B cell (primary cell): ENCODE results near the gene TARP.

ENCODE experiments used
- EZH2 ChIP-seq: IDR thresholded peaks from 2 replicates; pipeline ENCODE4 v1.6.1; 2012; ENCODE audit warnings: borderline replicate concordance, low read depth, mild to moderate bottlenecking, moderate library complexity, low read length; ENCODE audit not compliant: insufficient read depth, poor library complexity, severe bottlenecking
- TF ChIP-seq, protein P1 (sequence below): fragments of 200-600 bp; IDR thresholded peaks from one replicate; pipeline ENCODE4 v1.8.0; 2022; ENCODE audit warnings: antibody characterized with exemption, mild to moderate bottlenecking

DNA sequence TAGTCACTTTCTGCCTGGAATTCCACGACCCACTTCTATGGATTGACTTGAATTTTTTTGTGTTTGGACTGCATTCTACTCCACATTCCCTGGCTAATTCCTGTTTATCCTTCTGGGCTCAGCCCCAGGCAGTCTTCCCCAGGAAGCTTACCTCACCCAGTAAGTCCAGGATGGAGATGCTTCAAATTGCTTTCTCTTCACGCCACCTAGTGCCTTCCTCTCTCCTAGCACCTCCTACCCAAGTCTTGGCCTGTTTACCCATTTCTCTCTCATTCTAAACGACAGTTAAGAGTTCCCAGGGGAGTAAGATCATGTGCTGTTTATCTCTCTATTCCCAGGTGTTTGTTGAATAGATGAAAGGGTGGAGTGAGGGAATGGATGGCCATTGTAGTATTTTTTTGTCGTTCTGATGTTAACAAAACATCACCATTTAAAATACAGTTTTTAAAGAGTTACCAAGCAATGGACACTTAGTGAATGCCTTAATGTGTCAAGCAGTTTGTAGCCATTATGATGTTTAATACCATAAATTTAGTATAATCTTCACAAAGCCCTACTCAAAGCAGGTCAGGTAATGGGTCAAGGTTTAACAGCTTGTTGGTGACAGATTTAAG lies 45.5 kb upstream of the TARP start:
- TF ChIP-seq, protein P1, sequence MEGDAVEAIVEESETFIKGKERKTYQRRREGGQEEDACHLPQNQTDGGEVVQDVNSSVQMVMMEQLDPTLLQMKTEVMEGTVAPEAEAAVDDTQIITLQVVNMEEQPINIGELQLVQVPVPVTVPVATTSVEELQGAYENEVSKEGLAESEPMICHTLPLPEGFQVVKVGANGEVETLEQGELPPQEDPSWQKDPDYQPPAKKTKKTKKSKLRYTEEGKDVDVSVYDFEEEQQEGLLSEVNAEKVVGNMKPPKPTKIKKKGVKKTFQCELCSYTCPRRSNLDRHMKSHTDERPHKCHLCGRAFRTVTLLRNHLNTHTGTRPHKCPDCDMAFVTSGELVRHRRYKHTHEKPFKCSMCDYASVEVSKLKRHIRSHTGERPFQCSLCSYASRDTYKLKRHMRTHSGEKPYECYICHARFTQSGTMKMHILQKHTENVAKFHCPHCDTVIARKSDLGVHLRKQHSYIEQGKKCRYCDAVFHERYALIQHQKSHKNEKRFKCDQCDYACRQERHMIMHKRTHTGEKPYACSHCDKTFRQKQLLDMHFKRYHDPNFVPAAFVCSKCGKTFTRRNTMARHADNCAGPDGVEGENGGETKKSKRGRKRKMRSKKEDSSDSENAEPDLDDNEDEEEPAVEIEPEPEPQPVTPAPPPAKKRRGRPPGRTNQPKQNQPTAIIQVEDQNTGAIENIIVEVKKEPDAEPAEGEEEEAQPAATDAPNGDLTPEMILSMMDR: peak; percentile 28
- no peak for TF ChIP-seq EZH2
